ENCODE measurements around the gene GPR85. TPM values are rescaled to one million over a fixed set of nuclear protein-coding genes. Genes with fewer than 3 reads are reported as not detected.

The GPR85 gene
- total RNA-seq, 1 experiment from 2014 or later = not detected

DNA sequence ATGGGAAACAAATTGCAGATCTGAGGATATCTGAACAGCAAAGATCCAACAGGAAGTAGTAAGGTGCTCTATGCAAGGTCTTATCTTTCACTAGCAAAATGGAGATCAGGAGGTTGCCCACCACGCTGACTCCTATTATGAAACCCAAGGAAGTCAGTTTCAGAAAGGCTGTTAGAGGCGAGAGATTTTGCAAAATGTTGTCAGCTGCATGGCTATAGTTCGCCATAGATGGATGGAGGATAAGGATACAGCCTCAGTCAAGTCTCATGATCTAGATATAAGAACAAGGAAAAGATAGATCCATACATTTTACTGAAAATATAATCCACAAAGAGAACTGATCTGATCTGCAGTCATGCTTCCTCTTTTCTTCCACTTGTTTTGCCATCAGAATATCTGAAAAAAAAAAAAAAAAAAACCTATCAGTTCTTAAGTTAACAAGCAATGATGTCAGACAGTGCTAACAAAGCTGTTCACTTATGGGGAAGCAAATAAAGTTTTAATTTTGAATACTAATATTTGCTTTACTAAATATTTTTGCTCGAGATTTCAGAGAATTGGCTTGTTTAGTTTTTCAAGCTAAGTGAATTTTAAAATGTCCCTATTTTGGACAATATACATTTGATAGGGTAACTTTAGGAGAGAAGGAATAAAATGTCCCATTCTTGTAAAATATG is 2.0 kb downstream of the GPR85 start:
- WGBS (ENCODE audit: extremely low coverage, insufficient read length, low lambda C conversion rate) = no CpG with 5 or more reads among the region's 4 CpGs
- Histone ChIP-seq H2BK15ac (ENCODE audit: low read depth, low read length) (no peak overlapping the region), H3K27me3 (ENCODE audit: insufficient read depth, low read length) (peaks cover 37% of the 10 kb centered on the region), H3K4me1 (ENCODE audit: insufficient read depth, low read length) (no peaks in the 10 kb centered on the region; the same call in 1 of the 2 replicates), H3K79me1 (ENCODE audit: insufficient read depth, low read depth, low read length, poor library complexity, severe bottlenecking) (no peaks in the 10 kb centered on the region), H2BK12ac (ENCODE audit: insufficient read length, low read depth, low read length) (no peak overlapping the region), H3K14ac (ENCODE audit: insufficient read depth, low read length) (no peak overlapping the region), H4K91ac (ENCODE audit: insufficient read length, low read depth, low read length) (no peak overlapping the region), H3K23me2 (ENCODE audit: insufficient read length, low read depth, low read length, poor library complexity, severe bottlenecking) (peaks cover 3% of the 10 kb centered on the region), H4K5ac (ENCODE audit: insufficient read length, low read depth, low read length) (no peak overlapping the region), H3K23ac (ENCODE audit: insufficient read length, low read depth, low read length) (no peak overlapping the region), H3K4ac (ENCODE audit: low read depth, low read length) (no peak overlapping the region), H3K56ac (ENCODE audit: insufficient read length, low read depth, low read length) (no peak overlapping the region), H2BK120ac (ENCODE audit: low read depth, low read length, poor library complexity, severe bottlenecking) (no peak overlapping the region), H3K4me2 (ENCODE audit: insufficient read depth, insufficient read length, low read length) (no peak overlapping the region), H2AK5ac (ENCODE audit: insufficient read length, low read length) (no peak overlapping the region), H2BK20ac (ENCODE audit: low read depth, low read length, poor library complexity, severe bottlenecking) (no peak overlapping the region), H4K20me1 (ENCODE audit: control insufficient read depth, insufficient read depth, insufficient read length) (no peaks in the 10 kb centered on the region), H2AFZ (ENCODE audit: low read length) (no peak overlapping the region), H3K18ac (ENCODE audit: insufficient read length, low read depth, low read length) (no peak overlapping the region), H3T11ph (ENCODE audit: low read length) (no peak overlapping the region), H4K8ac (replicated peaks; ENCODE audit: insufficient read length, low read depth, low read length) (no peak overlapping the region), H3K9me3 (ENCODE audit: control insufficient read depth, low read depth, low read length) (no peaks in the 10 kb centered on the region), H3K27ac (ENCODE audit: insufficient read length, low read depth, low read length) (no peak overlapping the region), H2BK5ac (ENCODE audit: insufficient read length, low read length) (no peak overlapping the region), H3K9ac (ENCODE audit: extremely low read depth, insufficient read length, low read length) (no peak overlapping the region), H3K79me2 (ENCODE audit: insufficient read depth, low read length) (no peaks in the 10 kb centered on the region)
- DNase-seq = no peak
- TF ChIP-seq, protein P1, sequence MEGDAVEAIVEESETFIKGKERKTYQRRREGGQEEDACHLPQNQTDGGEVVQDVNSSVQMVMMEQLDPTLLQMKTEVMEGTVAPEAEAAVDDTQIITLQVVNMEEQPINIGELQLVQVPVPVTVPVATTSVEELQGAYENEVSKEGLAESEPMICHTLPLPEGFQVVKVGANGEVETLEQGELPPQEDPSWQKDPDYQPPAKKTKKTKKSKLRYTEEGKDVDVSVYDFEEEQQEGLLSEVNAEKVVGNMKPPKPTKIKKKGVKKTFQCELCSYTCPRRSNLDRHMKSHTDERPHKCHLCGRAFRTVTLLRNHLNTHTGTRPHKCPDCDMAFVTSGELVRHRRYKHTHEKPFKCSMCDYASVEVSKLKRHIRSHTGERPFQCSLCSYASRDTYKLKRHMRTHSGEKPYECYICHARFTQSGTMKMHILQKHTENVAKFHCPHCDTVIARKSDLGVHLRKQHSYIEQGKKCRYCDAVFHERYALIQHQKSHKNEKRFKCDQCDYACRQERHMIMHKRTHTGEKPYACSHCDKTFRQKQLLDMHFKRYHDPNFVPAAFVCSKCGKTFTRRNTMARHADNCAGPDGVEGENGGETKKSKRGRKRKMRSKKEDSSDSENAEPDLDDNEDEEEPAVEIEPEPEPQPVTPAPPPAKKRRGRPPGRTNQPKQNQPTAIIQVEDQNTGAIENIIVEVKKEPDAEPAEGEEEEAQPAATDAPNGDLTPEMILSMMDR (conservative IDR thresholded peaks at IDR 0.05) = no peak
- Mint-ChIP-seq H3K4me1 (peaks cover 10 to 16% of the 10 kb centered on the region in 2 experiments), H3K27me3 (ENCODE audit: low read depth) (peaks cover 71% of the 10 kb centered on the region), H3K9me3 (no peaks in the 10 kb centered on the region; a peak in 1 of 5 replicates), H3K36me3 (ENCODE audit: insufficient read depth in 1 of 3, low read depth in 3 of 3) (no peaks in the 10 kb centered on the region), H3K27ac (no peak overlapping the region), H3K4me3 (no peak overlapping the region)
